ENCODE results near the gene SPATA1. TPM values are rescaled to one million over a fixed set of nuclear protein-coding genes. Genes with fewer than 3 reads are reported as not detected.
A peak's percentile ranks its signal among the peaks of the same experiment; 100 is the strongest.

SPATA1 gene
- total and polyA plus RNA-seq, 9 of the 15 experiments (the other 6 are each of a cell fraction or from before 2014, with no cell fraction given): 0.79 to 2.9 (median 1.5) TPM

- TF ChIP-seq ETV5 (CRISPR knock-in tag; IDR thresholded peaks at IDR 0.05; ENCODE audit: low read depth) (no peak; the same call in 1 of the 2 replicates), PRMT5 (CRISPR knock-in tag; IDR thresholded peaks at IDR 0.05) (no peak), TBL1XR1 (IDR thresholded peaks at IDR 0.05; ENCODE audit: low read length in 2 of 2) (peak; percentile 14 to 17; a peak in 2 of 4 replicates), NRF1 (conservative IDR thresholded peaks at IDR 0.05 in 1 of 2, IDR thresholded peaks at IDR 0.05 in 1 of 2) (peak; percentile 99), MEIS2 (IDR thresholded peaks at IDR 0.05; ENCODE audit: partially characterized antibody) (peak; percentile 87), KLF10 (CRISPR knock-in tag; IDR thresholded peaks at IDR 0.05) (no peak), CEBPZ (IDR thresholded peaks at IDR 0.05; ENCODE audit: borderline replicate concordance, low read depth, low read length) (no peak), ZNF639 (CRISPR knock-in tag; conservative IDR thresholded peaks at IDR 0.05 in 1 of 2, IDR thresholded peaks at IDR 0.05 in 1 of 2) (peak in 1 of 2 experiments; percentile 82; a peak in 1 of 4 replicates), HMGN3 (IDR thresholded peaks at IDR 0.05; ENCODE audit: borderline replicate concordance, extremely low read depth, insufficient read length, low read depth, low read length) (peak; percentile 89), ZNF134 (CRISPR knock-in tag; conservative IDR thresholded peaks at IDR 0.05) (no peak), KLF1 (tag; IDR thresholded peaks at IDR 0.05) (peak; percentile 98), XRCC3 (IDR thresholded peaks at IDR 0.05) (no peak), ARID4B (CRISPR knock-in tag; IDR thresholded peaks at IDR 0.05) (peak; percentile 65; the same call in 1 of the 2 replicates), NFYB (IDR thresholded peaks at IDR 0.05; ENCODE audit: extremely low read depth, insufficient read length) (no peak), YY1 (IDR thresholded peaks at IDR 0.05; ENCODE audit: borderline replicate concordance in 1 of 3, control insufficient read depth in 1 of 3, extremely low read depth in 1 of 3, insufficient read depth in 3 of 3, insufficient read length in 1 of 3, insufficient replicate concordance in 2 of 3, low read depth in 1 of 3, low read length in 2 of 3) (no peak), MTA1 (IDR thresholded peaks at IDR 0.05; ENCODE audit: borderline replicate concordance) (peak; percentile 45; the same call in 1 of the 2 replicates), ZNF766 (CRISPR knock-in tag; conservative IDR thresholded peaks at IDR 0.05) (0 out of 2 replicates have a peak, but pooled peaks have one; percentile 13)
These were observed at the start of gene SPATA1, which contains the start of gene GNG5 (continued) for GRCh38 chr1:84506002-84506728.
